OCI-LY3 (cell line): ENCODE data around the gene FAM13B.

Experiments used
- H2AFZ ChIP-seq: fragments of 200-600, 300-600 bp; shearing (Covaris generic); 2 replicates; pipeline ENCODE4 v1.6.0; 2014; ENCODE audit warnings: antibody characterized with exemption, low read depth, low read length
- H3K27ac ChIP-seq: fragments of 200-600, 300-600 bp; sonication (generic); 2 replicates; pipeline ENCODE4 v1.5.1; 2014; ENCODE audit warnings: mild to moderate bottlenecking, low read length, moderate library complexity, mixed read lengths
- H3K27me3 ChIP-seq: fragments of 200-600, 300-600 bp; sonication (generic); 2 replicates; pipeline ENCODE4 v1.6.1; 2014; ENCODE audit warnings: low read depth, low read length, mixed read lengths
- H3K36me3 ChIP-seq: fragments of 200-600, 300-600 bp; sonication (generic); replicated peaks from 2 replicates; pipeline ENCODE3; 2014; ENCODE audit warnings: low read depth, low read length, mixed read lengths
- H3K4me1 ChIP-seq: fragments of 300-600, 200-600 bp; sonication (generic); 2 replicates; pipeline ENCODE4 v1.6.1; 2014; ENCODE audit warnings: low read length, mixed read lengths
- H3K4me2 ChIP-seq: fragments of 200-600, 300-600 bp; sonication (generic); 2 replicates; pipeline ENCODE4 v1.6.1; 2014; ENCODE audit warnings: low read length, mixed read lengths
- H3K4me3 ChIP-seq: fragments of 300-600, 200-600 bp; sonication (generic); 2 replicates; pipeline ENCODE4 v1.5.1; 2014; ENCODE audit warnings: antibody characterized with exemption, mild to moderate bottlenecking, low read length, moderate library complexity
- H3K79me2 ChIP-seq: fragments of 300-600, 200-600 bp; shearing (Covaris generic); 2 replicates; pipeline ENCODE4 v1.6.1; 2014; ENCODE audit warnings: mild to moderate bottlenecking, low read length, mixed read lengths
- H3K9ac ChIP-seq: fragments of 300-600, 200-600 bp; shearing (Covaris generic); 2 replicates; pipeline ENCODE4 v1.6.0; 2014; ENCODE audit warnings: mild to moderate bottlenecking, low read length, moderate library complexity
- H3K9me3 ChIP-seq: fragments of 200-600, 300-600 bp; shearing (Covaris generic); 2 replicates; pipeline ENCODE4 v1.6.1; 2014; ENCODE audit warnings: low read length, mixed read lengths; ENCODE audit not compliant: insufficient read depth
- H4K20me1 ChIP-seq: fragments of 200-600, 300-600 bp; sonication (generic); 2 replicates; pipeline ENCODE4 v1.6.1; 2016; ENCODE audit warnings: low read length, mixed read lengths; ENCODE audit not compliant: insufficient read depth
- EZH2phosphoT487 ChIP-seq: fragments of 200-600 bp; shearing (Covaris generic); IDR thresholded peaks from 2 replicates; pipeline ENCODE4 v1.6.1; 2018; ENCODE audit warnings: antibody characterized with exemption, mixed run types, low read depth
- TF ChIP-seq, protein P1 (sequence below): fragments of 200-600, 300-600 bp; sonication (generic); IDR thresholded peaks from 2 replicates; pipeline ENCODE4 v1.5.1; 2014; ENCODE audit warnings: antibody characterized with exemption, low read length, low read depth

FAM13B gene

GRCh38 chr5:137935190-137935589, 97.7 kb downstream of the FAM13B start:
- TF ChIP-seq, protein P1, sequence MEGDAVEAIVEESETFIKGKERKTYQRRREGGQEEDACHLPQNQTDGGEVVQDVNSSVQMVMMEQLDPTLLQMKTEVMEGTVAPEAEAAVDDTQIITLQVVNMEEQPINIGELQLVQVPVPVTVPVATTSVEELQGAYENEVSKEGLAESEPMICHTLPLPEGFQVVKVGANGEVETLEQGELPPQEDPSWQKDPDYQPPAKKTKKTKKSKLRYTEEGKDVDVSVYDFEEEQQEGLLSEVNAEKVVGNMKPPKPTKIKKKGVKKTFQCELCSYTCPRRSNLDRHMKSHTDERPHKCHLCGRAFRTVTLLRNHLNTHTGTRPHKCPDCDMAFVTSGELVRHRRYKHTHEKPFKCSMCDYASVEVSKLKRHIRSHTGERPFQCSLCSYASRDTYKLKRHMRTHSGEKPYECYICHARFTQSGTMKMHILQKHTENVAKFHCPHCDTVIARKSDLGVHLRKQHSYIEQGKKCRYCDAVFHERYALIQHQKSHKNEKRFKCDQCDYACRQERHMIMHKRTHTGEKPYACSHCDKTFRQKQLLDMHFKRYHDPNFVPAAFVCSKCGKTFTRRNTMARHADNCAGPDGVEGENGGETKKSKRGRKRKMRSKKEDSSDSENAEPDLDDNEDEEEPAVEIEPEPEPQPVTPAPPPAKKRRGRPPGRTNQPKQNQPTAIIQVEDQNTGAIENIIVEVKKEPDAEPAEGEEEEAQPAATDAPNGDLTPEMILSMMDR = no peak
- no peak for TF ChIP-seq EZH2phosphoT487
- Histone ChIP-seq H3K27me3 (no peaks in the 10 kb centered on the region), H4K20me1 (no peaks in the 10 kb centered on the region), H3K4me3 (no peak overlapping the region), H3K4me2 (no peak overlapping the region), H3K36me3 (peaks cover 16% of the 10 kb centered on the region), H3K9me3 (no peaks in the 10 kb centered on the region), H3K4me1 (peaks cover 18% of the 10 kb centered on the region), H3K9ac (no peak overlapping the region), H2AFZ (no peak overlapping the region), H3K27ac (no peak overlapping the region), H3K79me2 (no peaks in the 10 kb centered on the region)

- H3K4me1 ChIP-seq = peaks cover 7% of the 10 kb centered on the region
- H4K20me1 ChIP-seq = no peaks in the 10 kb centered on the region
- H3K9ac ChIP-seq = no peak overlapping the region
- no peaks in the 10 kb centered on the region for H3K27me3 ChIP-seq
- no peak overlapping the region for H3K27ac ChIP-seq
- no peak for TF ChIP-seq EZH2phosphoT487
- TF ChIP-seq, protein P1 = no peak
- H3K4me2 ChIP-seq = no peak overlapping the region
- no peaks in the 10 kb centered on the region for H3K9me3 ChIP-seq
- H2AFZ ChIP-seq = no peak overlapping the region
- no peak overlapping the region for H3K4me3 ChIP-seq
- no peaks in the 10 kb centered on the region for H3K79me2 ChIP-seq
- peaks cover under 1% of the 10 kb centered on the region for H3K36me3 ChIP-seq
Measured at GRCh38 chr5:137933491-137933911, 99.4 kb downstream of the FAM13B start.

- TF ChIP-seq, protein P1 = no peak
- TF ChIP-seq EZH2phosphoT487 = no peak
Measured at GRCh38 chr5:137932800-137933199, 100.1 kb downstream of the FAM13B start.

DNA sequence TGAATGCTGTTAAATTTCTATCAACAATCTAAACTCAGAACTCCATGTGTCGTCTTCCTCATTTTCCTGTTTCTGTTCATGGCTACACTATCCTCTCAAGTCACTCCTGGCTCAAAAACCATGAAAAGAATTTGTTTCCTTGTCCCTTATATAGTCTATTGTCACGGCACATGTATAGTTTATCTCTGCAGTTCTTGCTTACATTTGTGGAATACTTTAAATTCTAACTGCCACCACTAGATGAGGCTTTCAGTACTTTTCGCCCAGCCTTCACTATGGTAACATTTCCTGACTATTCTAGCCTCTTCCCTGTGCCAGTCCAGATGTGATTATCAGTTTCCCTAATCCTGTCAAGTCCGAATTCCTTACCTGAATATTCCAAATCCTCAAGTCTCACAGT, 109.0 kb downstream of the FAM13B start:
- H3K79me2 ChIP-seq = no peaks in the 10 kb centered on the region
- no peaks in the 10 kb centered on the region for H3K4me1 ChIP-seq
- H3K4me2 ChIP-seq = no peak overlapping the region
- H3K36me3 ChIP-seq = no peaks in the 10 kb centered on the region
- no peaks in the 10 kb centered on the region for H3K9me3 ChIP-seq
- no peaks in the 10 kb centered on the region for H4K20me1 ChIP-seq
- no peak overlapping the region for H2AFZ ChIP-seq
- H3K9ac ChIP-seq = no peak overlapping the region
- no peaks in the 10 kb centered on the region for H3K27me3 ChIP-seq
- TF ChIP-seq, protein P1 = no peak
- no peak for TF ChIP-seq EZH2phosphoT487
- no peak overlapping the region for H3K4me3 ChIP-seq
- no peak overlapping the region for H3K27ac ChIP-seq

More at GRCh38 chr5:137932800-137933199, 100.1 kb downstream of the FAM13B start:
- H3K27ac ChIP-seq = no peak overlapping the region
- H3K9me3 ChIP-seq = no peaks in the 10 kb centered on the region
- no peaks in the 10 kb centered on the region for H3K79me2 ChIP-seq
- no peaks in the 10 kb centered on the region for H3K27me3 ChIP-seq
- H3K4me3 ChIP-seq = no peak overlapping the region
- no peaks in the 10 kb centered on the region for H4K20me1 ChIP-seq
- H3K9ac ChIP-seq = no peak overlapping the region
- H3K4me2 ChIP-seq = no peak overlapping the region
- no peaks in the 10 kb centered on the region for H3K36me3 ChIP-seq
- no peak overlapping the region for H2AFZ ChIP-seq
- H3K4me1 ChIP-seq = peaks cover 4% of the 10 kb centered on the region; the same call in 1 of the 2 replicates
